Left ventricle myocardium inferior (tissue), 1 donor: Measurements from ENCODE around the gene REXO4. TPM values are rescaled to one million over a fixed set of nuclear protein-coding genes. Genes with fewer than 3 reads are reported as not detected.

Experiments used
- DNase-seq: peaks from one replicate; pipeline ENCODE4 v3.0.0-alpha.2; 2020
- H3K27ac ChIP-seq: fragments of 200-600 bp; replicated peaks from 2 replicates; pipeline ENCODE4 v1.8.0; 2021
- H3K27me3 ChIP-seq: fragments of 200-600 bp; 2 replicates; pipeline ENCODE4 v1.8.0; 2021; ENCODE audit warnings: low read depth
- H3K36me3 ChIP-seq: fragments of 200-600 bp; 2 replicates; pipeline ENCODE4 v1.8.0; 2021
- H3K4me1 ChIP-seq: fragments of 200-600 bp; 2 replicates; pipeline ENCODE4 v1.8.0; 2021
- H3K4me3 ChIP-seq: fragments of 200-600 bp; 2 replicates; pipeline ENCODE4 v1.8.0; 2021; ENCODE audit warnings: mild to moderate bottlenecking, moderate library complexity
- H3K9me3 ChIP-seq: fragments of 200-600 bp; replicated peaks from 2 replicates; pipeline ENCODE4 v1.8.0; 2021
- CTCF ChIP-seq: fragments of 200-600 bp; IDR thresholded peaks from 2 replicates; pipeline ENCODE4 v1.8.0; 2021; ENCODE audit warnings: antibody characterized with exemption, mild to moderate bottlenecking, borderline replicate concordance
- intact Hi-C: fragments of 100-400 bp; cut with micrococcal nuclease; formaldehyde crosslinking; loops from one replicate; pipeline ENCODE4 v1.11.0; 2022
- total RNA-seq: library from RNA; stranded (reverse); fragmentation: NEBNext Ultra II Directional; extraction: Animal tissue kit (Norgen Biotek cat#: 25700); gene quantifications from one replicate; pipeline ENCODE4 v1.2.1, GENCODE V29; 2021
- donor health status: DM: no; HTN: yes; CAD: no; lungs with severe emphysema.

REXO4 gene
- total RNA-seq, 1 donor from 2014 or later: 16.5 TPM

- DNase-seq: no peak
- Histone ChIP-seq H3K36me3 (no peaks in the 10 kb centered on the region), H3K27ac (no peak overlapping the region), H3K27me3 (no peaks in the 10 kb centered on the region), H3K9me3 (no peaks in the 10 kb centered on the region), H3K4me3 (no peak overlapping the region), H3K4me1 (peaks cover 20% of the 10 kb centered on the region)
- intact Hi-C loops: no loop called here
- no peak for TF ChIP-seq CTCF
Observed at GRCh38 chr9:133463234-133463863, 45.5 kb upstream of the REXO4 start.

GRCh38 chr9:133461975-133462374 lies 44.2 kb upstream of the REXO4 start:
- H3K4me3 ChIP-seq: no peak overlapping the region
- intact Hi-C loops: no loop called here
- TF ChIP-seq CTCF: no peak
- no peak overlapping the region for H3K27ac ChIP-seq
- H3K9me3 ChIP-seq: no peaks in the 10 kb centered on the region
- no peaks in the 10 kb centered on the region for H3K27me3 ChIP-seq
- H3K36me3 ChIP-seq: no peaks in the 10 kb centered on the region
- DNase-seq: no peak
- H3K4me1 ChIP-seq: peaks cover 20% of the 10 kb centered on the region

- peaks cover 20% of the 10 kb centered on the region for H3K4me1 ChIP-seq
- no peak for TF ChIP-seq CTCF
- DNase-seq: no peak
- no peaks in the 10 kb centered on the region for H3K27me3 ChIP-seq
- peak overlapping the region; percentile 79 for H3K4me3 ChIP-seq
- intact Hi-C loops: no loop called here
- H3K27ac ChIP-seq: peak overlapping the region; percentile 95
- H3K36me3 ChIP-seq: no peaks in the 10 kb centered on the region
- H3K9me3 ChIP-seq: no peaks in the 10 kb centered on the region
Observed at GRCh38 chr9:133460405-133461175, 42.8 kb upstream of the REXO4 start.

- Histone ChIP-seq H3K36me3 (no peaks in the 10 kb centered on the region), H3K4me1 (peaks cover 20% of the 10 kb centered on the region), H3K27me3 (no peaks in the 10 kb centered on the region), H3K27ac (peak within 1 kb of the TSS; percentile 95), H3K9me3 (no peaks in the 10 kb centered on the region), H3K4me3 (peak within 1 kb of the TSS; percentile 79)
- no peak for TF ChIP-seq CTCF
- intact Hi-C loops: no loop called here
- DNase-seq: peak; percentile 97
Observed at GRCh38 chr9:133459476-133460404, 41.9 kb upstream of the REXO4 start, which contains the start of gene CACFD1. Gene CACFD1, plus strand, starts transcription at chr9:133459978. Its CDS starts 89 bp downstream, at chr9:133460067.

- no peak for DNase-seq
- Histone ChIP-seq H3K4me1 (peaks cover 20% of the 10 kb centered on the region), H3K9me3 (no peaks in the 10 kb centered on the region), H3K27me3 (no peaks in the 10 kb centered on the region), H3K4me3 (peak overlapping the region; percentile 79), H3K36me3 (no peaks in the 10 kb centered on the region), H3K27ac (peak overlapping the region; percentile 95)
- no peak for TF ChIP-seq CTCF
- intact Hi-C loops: no loop called here
Observed at GRCh38 chr9:133458643-133459312, 41.0 kb upstream of the REXO4 start.
